Ovary (tissue), 3 donors: ENCODE measurements around the gene YIPF1.

Experiments
- EP300 ChIP-seq: sonication (generic); formaldehyde crosslinking; IDR thresholded peaks from one replicate; pipeline ENCODE4 v1.6.1; 2017; ENCODE audit warnings: antibody characterized with exemption
- POLR2A ChIP-seq: fragments of 450-650 bp; IDR thresholded peaks from one replicate; pipeline ENCODE4 v1.6.1; 2017; ENCODE audit warnings: antibody characterized with exemption, mild to moderate bottlenecking, moderate library complexity
- TF ChIP-seq, protein P1 (sequence below), 3 donors: fragments of 450-650 bp in 2 of 3; fragments of 200-600 bp in 1 of 3; IDR thresholded peaks; one replicate each; pipeline versions ENCODE4 v1.5.1 to v1.8.0; 2016 to 2022; ENCODE audit warnings: antibody characterized with exemption in 3 of 3, mild to moderate bottlenecking in 1 of 3
- donor health status: DM: no; HTN: no; CAD: no.

DNA sequence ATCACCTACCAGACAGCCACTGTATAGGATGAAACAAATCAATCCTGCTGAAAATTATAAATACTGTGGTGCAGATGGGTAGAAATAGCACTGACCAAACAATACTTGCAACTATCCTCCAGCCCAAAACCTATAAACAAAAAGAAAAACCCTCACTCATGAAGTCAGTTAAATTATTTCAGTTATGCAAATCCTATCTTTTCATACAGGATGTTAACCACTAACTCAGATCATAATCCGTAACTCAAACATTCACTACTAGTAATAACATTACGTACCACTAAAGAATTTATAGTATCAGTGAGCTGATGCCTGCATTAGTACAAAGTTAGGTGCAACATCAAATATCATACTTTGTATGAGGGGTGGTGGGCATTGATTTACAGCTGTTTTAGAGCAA lies 54.1 kb downstream of the YIPF1 start:
- TF ChIP-seq POLR2A (no peak), EP300 (no peak)
- TF ChIP-seq, protein P1, sequence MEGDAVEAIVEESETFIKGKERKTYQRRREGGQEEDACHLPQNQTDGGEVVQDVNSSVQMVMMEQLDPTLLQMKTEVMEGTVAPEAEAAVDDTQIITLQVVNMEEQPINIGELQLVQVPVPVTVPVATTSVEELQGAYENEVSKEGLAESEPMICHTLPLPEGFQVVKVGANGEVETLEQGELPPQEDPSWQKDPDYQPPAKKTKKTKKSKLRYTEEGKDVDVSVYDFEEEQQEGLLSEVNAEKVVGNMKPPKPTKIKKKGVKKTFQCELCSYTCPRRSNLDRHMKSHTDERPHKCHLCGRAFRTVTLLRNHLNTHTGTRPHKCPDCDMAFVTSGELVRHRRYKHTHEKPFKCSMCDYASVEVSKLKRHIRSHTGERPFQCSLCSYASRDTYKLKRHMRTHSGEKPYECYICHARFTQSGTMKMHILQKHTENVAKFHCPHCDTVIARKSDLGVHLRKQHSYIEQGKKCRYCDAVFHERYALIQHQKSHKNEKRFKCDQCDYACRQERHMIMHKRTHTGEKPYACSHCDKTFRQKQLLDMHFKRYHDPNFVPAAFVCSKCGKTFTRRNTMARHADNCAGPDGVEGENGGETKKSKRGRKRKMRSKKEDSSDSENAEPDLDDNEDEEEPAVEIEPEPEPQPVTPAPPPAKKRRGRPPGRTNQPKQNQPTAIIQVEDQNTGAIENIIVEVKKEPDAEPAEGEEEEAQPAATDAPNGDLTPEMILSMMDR (IDR thresholded peaks at IDR 0.05) = no peak
